ENCODE data around the gene CREB3. TPM values are rescaled to one million over a fixed set of nuclear protein-coding genes. Genes with fewer than 3 reads are reported as not detected.

The CREB3 gene
- total RNA-seq, 1 experiment from 2014 or later: 27.3 TPM

DNA sequence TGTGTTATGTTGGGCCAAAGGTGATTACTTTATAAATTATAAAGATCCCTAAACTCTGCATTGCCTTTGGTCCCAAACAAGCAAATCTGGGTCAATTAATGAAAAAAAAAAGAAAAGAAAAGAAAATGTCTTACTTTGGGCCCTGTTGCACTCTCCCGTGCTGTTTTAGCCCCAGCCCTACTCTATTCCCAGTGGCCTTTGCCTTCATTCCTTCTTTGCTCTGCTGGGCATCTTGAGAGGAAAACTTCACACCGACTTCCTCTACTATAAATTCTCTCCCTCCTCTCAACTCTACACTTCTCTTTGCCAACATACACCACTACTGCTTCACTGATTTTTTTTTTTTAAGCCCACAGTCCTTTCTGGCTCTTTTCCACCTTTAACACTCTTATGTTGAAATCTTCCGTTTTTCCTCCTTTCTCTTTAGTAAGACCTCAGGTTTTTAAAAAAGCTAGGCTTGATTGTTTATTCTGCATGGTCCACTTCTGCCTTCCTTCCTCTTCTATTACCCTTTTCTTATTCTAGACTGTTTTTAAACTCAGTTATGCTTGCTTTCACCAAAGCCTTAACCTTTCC is 26.1 kb downstream of the CREB3 start:
- Histone ChIP-seq H4K91ac (ENCODE audit: insufficient read length, low read depth, low read length) (no peak overlapping the region), H3K79me2 (ENCODE audit: insufficient read depth, low read length) (no peaks in the 10 kb centered on the region; the same call in 1 of the 2 replicates), H4K5ac (ENCODE audit: insufficient read length, low read depth, low read length) (no peak overlapping the region), H2BK15ac (ENCODE audit: low read depth, low read length) (no peak overlapping the region), H2AK5ac (ENCODE audit: insufficient read length, low read length) (no peak overlapping the region), H2BK5ac (ENCODE audit: insufficient read length, low read length) (no peak overlapping the region), H3K4ac (ENCODE audit: low read depth, low read length) (no peak overlapping the region), H3K4me2 (ENCODE audit: insufficient read depth, insufficient read length, low read length) (no peak overlapping the region), H3K14ac (ENCODE audit: insufficient read depth, low read length) (no peak overlapping the region), H3K23ac (ENCODE audit: insufficient read length, low read depth, low read length) (no peak overlapping the region), H4K20me1 (ENCODE audit: control insufficient read depth, insufficient read depth, insufficient read length) (no peaks in the 10 kb centered on the region), H3K27ac (ENCODE audit: insufficient read length, low read depth, low read length) (no peak overlapping the region), H2BK20ac (ENCODE audit: low read depth, low read length, poor library complexity, severe bottlenecking) (no peak overlapping the region), H3T11ph (ENCODE audit: low read length) (no peak overlapping the region), H2BK120ac (ENCODE audit: low read depth, low read length, poor library complexity, severe bottlenecking) (no peak overlapping the region), H3K56ac (ENCODE audit: insufficient read length, low read depth, low read length) (no peak overlapping the region), H3K27me3 (ENCODE audit: insufficient read depth, low read length) (no peaks in the 10 kb centered on the region), H3K23me2 (ENCODE audit: insufficient read length, low read depth, low read length, poor library complexity, severe bottlenecking) (peaks cover 3% of the 10 kb centered on the region), H2AFZ (ENCODE audit: low read length) (no peak overlapping the region), H2BK12ac (ENCODE audit: insufficient read length, low read depth, low read length) (no peak overlapping the region), H3K79me1 (ENCODE audit: insufficient read depth, low read depth, low read length, poor library complexity, severe bottlenecking) (no peaks in the 10 kb centered on the region), H3K9ac (ENCODE audit: extremely low read depth, insufficient read length, low read length) (no peak overlapping the region), H3K4me1 (ENCODE audit: insufficient read depth, low read length) (no peaks in the 10 kb centered on the region), H4K8ac (replicated peaks; ENCODE audit: insufficient read length, low read depth, low read length) (no peak overlapping the region), H3K9me3 (ENCODE audit: control insufficient read depth, low read depth, low read length) (no peaks in the 10 kb centered on the region), H3K18ac (ENCODE audit: insufficient read length, low read depth, low read length) (no peak overlapping the region)
- Mint-ChIP-seq H3K9me3 (no peaks in the 10 kb centered on the region), H3K36me3 (ENCODE audit: insufficient read depth in 1 of 3, low read depth in 3 of 3) (peaks cover 10 to 14% (median 12%) of the 10 kb centered on the region in 3 experiments; a peak in 6 of 7 replicates), H3K4me1 (peaks cover 36 to 40% of the 10 kb centered on the region in 2 experiments), H3K4me3 (peak overlapping the region; percentile 72 to 93), H3K27me3 (ENCODE audit: low read depth) (no peaks in the 10 kb centered on the region), H3K27ac (no peak overlapping the region; a peak in 1 of 7 replicates)
- 100% methylated on average over 1 of the region's 3 CpGs for WGBS (ENCODE audit: extremely low coverage, insufficient read length, low lambda C conversion rate)
- TF ChIP-seq, protein P1, sequence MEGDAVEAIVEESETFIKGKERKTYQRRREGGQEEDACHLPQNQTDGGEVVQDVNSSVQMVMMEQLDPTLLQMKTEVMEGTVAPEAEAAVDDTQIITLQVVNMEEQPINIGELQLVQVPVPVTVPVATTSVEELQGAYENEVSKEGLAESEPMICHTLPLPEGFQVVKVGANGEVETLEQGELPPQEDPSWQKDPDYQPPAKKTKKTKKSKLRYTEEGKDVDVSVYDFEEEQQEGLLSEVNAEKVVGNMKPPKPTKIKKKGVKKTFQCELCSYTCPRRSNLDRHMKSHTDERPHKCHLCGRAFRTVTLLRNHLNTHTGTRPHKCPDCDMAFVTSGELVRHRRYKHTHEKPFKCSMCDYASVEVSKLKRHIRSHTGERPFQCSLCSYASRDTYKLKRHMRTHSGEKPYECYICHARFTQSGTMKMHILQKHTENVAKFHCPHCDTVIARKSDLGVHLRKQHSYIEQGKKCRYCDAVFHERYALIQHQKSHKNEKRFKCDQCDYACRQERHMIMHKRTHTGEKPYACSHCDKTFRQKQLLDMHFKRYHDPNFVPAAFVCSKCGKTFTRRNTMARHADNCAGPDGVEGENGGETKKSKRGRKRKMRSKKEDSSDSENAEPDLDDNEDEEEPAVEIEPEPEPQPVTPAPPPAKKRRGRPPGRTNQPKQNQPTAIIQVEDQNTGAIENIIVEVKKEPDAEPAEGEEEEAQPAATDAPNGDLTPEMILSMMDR (conservative IDR thresholded peaks at IDR 0.05): no peak
- DNase-seq: no peak

Measured in H9 (cell line).